Lower lobe of right lung (tissue), 2 donors: Measurements from ENCODE around the gene TCAP. TPM values are rescaled to one million over a fixed set of nuclear protein-coding genes. Genes with fewer than 3 reads are reported as not detected.

ENCODE experiments used
- ATAC-seq, 2 donors: fragments of 200-7000 bp; cut with Tn5 transposase; one replicate each; pipeline ENCODE4 v1.9.1; 2020 to 2022; ENCODE audit warnings: mild to moderate bottlenecking in 2 of 2, moderate library complexity in 2 of 2
- DNase-seq: peaks from one replicate; pipeline ENCODE4 v3.0.0-alpha.2; 2020
- H3K27ac ChIP-seq: fragments of 200-600 bp; one replicate; pipeline ENCODE4 v1.8.0; 2022
- H3K27me3 ChIP-seq: fragments of 200-600 bp; one replicate; pipeline ENCODE4 v1.8.0; 2022; ENCODE audit warnings: low read depth
- H3K36me3 ChIP-seq: fragments of 200-600 bp; one replicate; pipeline ENCODE4 v1.8.0; 2022; ENCODE audit warnings: mild to moderate bottlenecking
- H3K4me1 ChIP-seq: fragments of 200-600 bp; one replicate; pipeline ENCODE4 v1.8.0; 2022
- H3K4me3 ChIP-seq: fragments of 200-600 bp; one replicate; pipeline ENCODE4 v1.8.0; 2022; ENCODE audit warnings: mild to moderate bottlenecking
- H3K9me3 ChIP-seq: fragments of 200-600 bp; one replicate; pipeline ENCODE4 v1.8.0; 2022
- intact Hi-C: fragments of 100-400 bp; cut with DNase I; formaldehyde crosslinking; loops from one replicate; pipeline ENCODE4 v1.11.0; 2022
- total RNA-seq: library from RNA; stranded (reverse); fragmentation: NEBNext Ultra II Directional; extraction: Animal tissue kit (Norgen Biotek cat#: 25700); gene quantifications from one replicate; pipeline ENCODE4 v1.2.1, GENCODE V29; 2021
- TF ChIP-seq, protein P1 (sequence below): fragments of 200-600 bp; IDR thresholded peaks from one replicate; pipeline ENCODE4 v1.8.0; 2022; ENCODE audit warnings: antibody characterized with exemption, mild to moderate bottlenecking
- donor health status: DM: no; HTN: yes; CAD: no; lungs with severe emphysema.

The TCAP gene
- total RNA-seq, 1 donor from 2014 or later, result 3.7 TPM

GRCh38 chr17:39660397-39661385 lies 4.5 kb upstream of the TCAP start:
- peaks cover under 1% of the 10 kb centered on the region for H3K27me3 ChIP-seq
- no peaks in the 10 kb centered on the region for H3K9me3 ChIP-seq
- intact Hi-C loops, result no loop called here
- peaks cover 67% of the 10 kb centered on the region for H3K36me3 ChIP-seq
- ATAC-seq (peak; percentile 9 to 24), DNase-seq (no peak)
- H3K4me3 ChIP-seq, result peak overlapping the region; percentile 27
- peak overlapping the region; percentile 85 for H3K27ac ChIP-seq
- peaks cover 67% of the 10 kb centered on the region for H3K4me1 ChIP-seq
- TF ChIP-seq, protein P1, sequence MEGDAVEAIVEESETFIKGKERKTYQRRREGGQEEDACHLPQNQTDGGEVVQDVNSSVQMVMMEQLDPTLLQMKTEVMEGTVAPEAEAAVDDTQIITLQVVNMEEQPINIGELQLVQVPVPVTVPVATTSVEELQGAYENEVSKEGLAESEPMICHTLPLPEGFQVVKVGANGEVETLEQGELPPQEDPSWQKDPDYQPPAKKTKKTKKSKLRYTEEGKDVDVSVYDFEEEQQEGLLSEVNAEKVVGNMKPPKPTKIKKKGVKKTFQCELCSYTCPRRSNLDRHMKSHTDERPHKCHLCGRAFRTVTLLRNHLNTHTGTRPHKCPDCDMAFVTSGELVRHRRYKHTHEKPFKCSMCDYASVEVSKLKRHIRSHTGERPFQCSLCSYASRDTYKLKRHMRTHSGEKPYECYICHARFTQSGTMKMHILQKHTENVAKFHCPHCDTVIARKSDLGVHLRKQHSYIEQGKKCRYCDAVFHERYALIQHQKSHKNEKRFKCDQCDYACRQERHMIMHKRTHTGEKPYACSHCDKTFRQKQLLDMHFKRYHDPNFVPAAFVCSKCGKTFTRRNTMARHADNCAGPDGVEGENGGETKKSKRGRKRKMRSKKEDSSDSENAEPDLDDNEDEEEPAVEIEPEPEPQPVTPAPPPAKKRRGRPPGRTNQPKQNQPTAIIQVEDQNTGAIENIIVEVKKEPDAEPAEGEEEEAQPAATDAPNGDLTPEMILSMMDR, result no peak

GRCh38 chr17:39661744-39662541 lies 3.2 kb upstream of the TCAP start:
- TF ChIP-seq, protein P1, result no peak
- H3K9me3 ChIP-seq, result no peaks in the 10 kb centered on the region
- H3K4me1 ChIP-seq, result peaks cover 78% of the 10 kb centered on the region
- ATAC-seq, result no peak
- H3K27ac ChIP-seq, result peak overlapping the region; percentile 85
- H3K27me3 ChIP-seq, result peaks cover 12% of the 10 kb centered on the region
- DNase-seq, result no peak
- H3K36me3 ChIP-seq, result peaks cover 60% of the 10 kb centered on the region
- peak overlapping the region; percentile 27 for H3K4me3 ChIP-seq
- intact Hi-C loops, result no loop called here

DNA sequence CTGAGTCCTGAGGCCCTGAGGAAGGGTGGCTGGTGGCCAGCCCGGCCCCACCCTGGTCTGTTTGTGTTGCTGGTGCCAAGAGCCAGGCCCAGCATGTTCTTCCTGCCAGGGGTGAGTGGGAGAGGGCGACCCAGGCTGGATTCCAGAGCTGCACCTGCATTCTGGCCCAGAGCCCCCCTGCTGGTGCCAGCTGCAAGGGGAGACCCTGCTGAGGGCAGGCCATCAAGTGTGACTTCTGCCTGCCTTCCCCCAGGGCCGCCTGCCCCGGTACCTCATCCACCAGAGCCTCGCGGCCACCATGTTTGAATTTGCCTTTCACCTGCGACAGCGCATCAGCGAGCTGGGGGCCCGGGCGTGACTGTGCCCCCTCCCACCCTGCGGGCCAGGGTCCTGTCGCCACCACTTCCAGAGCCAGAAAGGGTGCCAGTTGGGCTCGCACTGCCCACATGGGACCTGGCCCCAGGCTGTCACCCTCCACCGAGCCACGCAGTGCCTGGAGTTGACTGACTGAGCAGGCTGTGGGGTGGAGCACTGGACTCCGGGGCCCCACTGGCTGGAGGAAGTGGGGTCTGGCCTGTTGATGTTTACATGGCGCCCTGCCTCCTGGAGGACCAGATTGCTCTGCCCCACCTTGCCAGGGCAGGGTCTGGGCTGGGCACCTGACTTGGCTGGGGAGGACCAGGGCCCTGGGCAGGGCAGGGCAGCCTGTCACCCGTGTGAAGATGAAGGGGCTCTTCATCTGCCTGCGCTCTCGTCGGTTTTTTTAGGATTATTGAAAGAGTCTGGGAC lies 2.4 kb upstream of the TCAP start:
- ATAC-seq, result peak in 1 of 2 donors; percentile 22
- H3K4me3 ChIP-seq, result no peak overlapping the region

DNA sequence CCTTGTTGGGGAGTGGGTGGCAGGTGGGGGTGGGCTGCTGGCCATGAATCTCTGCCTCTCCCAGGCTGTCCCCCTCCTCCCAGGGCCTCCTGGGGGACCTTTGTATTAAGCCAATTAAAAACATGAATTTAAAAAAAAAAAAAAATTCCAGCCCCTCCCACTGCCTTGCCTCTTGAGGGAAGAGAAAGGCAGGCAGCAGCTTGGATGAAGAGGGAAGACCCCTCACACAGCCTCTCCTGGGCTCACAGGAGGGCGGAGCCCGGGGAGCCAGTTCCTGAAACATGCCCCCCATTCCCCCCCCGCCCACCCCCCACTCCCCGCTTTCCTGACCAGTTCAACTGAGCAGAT lies 1.8 kb upstream of the TCAP start:
- no peak overlapping the region for H3K4me3 ChIP-seq
- peaks cover 24% of the 10 kb centered on the region for H3K27me3 ChIP-seq
- intact Hi-C loops, result no loop called here
- H3K36me3 ChIP-seq, result peaks cover 48% of the 10 kb centered on the region
- DNase-seq (no peak), ATAC-seq (no peak)
- peak overlapping the region; percentile 85 for H3K27ac ChIP-seq
- TF ChIP-seq, protein P1, result no peak
- no peaks in the 10 kb centered on the region for H3K9me3 ChIP-seq
- peaks cover 87% of the 10 kb centered on the region for H3K4me1 ChIP-seq

More for the DNA sequence above, 2.4 kb upstream of the TCAP start:
- Histone ChIP-seq H3K36me3 (peaks cover 52% of the 10 kb centered on the region), H3K4me1 (peaks cover 85% of the 10 kb centered on the region), H3K27me3 (peaks cover 20% of the 10 kb centered on the region), H3K9me3 (no peaks in the 10 kb centered on the region), H3K27ac (peak overlapping the region; percentile 85)
- TF ChIP-seq, protein P1, result no peak
- intact Hi-C loops, result no loop called here
- no peak for DNase-seq
